ENCODE results near the gene CDC20.
"Not testable (repeated sequence)": the region's sequence is repeated elsewhere in the genome, so short reads cannot be mapped to it uniquely, and the experiment has no call there.

Gene CDC20

GRCh38 chr1:43358121-43358745 is 548 bp upstream of the CDC20 start:
- no peak for DNase-seq

- no peak for DNase-seq
These were observed 915 bp downstream of the CDC20 start for GRCh38 chr1:43359696-43360095.

DNA sequence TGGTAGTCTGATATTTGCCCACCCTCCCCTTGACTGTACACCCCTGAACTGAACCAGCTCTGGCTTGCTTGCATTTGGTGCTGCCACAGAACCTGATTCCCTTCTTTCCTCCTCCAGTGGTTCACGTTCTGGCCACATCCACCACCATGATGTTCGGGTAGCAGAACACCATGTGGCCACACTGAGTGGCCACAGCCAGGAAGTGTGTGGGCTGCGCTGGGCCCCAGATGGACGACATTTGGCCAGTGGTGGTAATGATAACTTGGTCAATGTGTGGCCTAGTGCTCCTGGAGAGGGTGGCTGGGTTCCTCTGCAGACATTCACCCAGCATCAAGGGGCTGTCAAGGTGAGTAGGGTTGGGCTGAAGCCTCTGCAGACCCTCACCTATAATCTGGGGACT is 1.8 kb downstream of the CDC20 start:
- no peak for DNase-seq

GRCh38 chr1:43363283-43363934 is 4.6 kb downstream of the CDC20 start:
- no peak for DNase-seq

DNA sequence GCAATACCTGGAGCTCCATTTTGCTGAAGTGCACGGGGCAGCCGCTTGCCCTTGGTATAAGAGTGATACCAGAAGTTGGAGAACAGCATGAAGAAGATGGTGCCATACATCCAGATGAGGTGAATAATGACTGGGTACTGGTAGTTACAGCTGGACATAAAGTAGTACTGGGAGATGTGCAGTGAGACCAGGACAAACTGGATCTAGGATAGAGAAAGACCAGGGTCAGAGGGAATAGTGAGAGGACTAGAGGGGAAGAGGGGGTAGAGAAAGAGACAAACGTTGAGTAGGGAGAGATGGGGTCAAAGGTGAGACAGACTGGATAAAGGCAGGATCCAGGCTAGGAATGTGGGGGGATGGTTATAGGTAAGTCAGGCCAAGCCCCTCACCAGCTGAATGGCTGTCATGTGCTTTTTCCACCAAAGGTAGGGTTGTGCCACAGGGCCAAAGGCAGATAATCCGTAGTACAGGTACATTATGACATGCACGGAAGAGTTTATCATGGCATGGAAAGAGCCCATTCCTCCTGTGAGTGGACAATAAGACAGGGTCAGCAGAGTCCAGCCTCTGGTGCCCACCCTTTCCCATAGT is 5.2 kb downstream of the CDC20 start:
- DNase-seq, result no peak

GRCh38 chr1:43365678-43366077 is 6.9 kb downstream of the CDC20 start:
- DNase-seq, result no peak

- peak; percentile 66 for DNase-seq
These were observed 7.4 kb downstream of the CDC20 start for GRCh38 chr1:43366179-43366578.

- DNase-seq, result no peak
These were observed 7.8 kb downstream of the CDC20 start for GRCh38 chr1:43366601-43367025.

DNA sequence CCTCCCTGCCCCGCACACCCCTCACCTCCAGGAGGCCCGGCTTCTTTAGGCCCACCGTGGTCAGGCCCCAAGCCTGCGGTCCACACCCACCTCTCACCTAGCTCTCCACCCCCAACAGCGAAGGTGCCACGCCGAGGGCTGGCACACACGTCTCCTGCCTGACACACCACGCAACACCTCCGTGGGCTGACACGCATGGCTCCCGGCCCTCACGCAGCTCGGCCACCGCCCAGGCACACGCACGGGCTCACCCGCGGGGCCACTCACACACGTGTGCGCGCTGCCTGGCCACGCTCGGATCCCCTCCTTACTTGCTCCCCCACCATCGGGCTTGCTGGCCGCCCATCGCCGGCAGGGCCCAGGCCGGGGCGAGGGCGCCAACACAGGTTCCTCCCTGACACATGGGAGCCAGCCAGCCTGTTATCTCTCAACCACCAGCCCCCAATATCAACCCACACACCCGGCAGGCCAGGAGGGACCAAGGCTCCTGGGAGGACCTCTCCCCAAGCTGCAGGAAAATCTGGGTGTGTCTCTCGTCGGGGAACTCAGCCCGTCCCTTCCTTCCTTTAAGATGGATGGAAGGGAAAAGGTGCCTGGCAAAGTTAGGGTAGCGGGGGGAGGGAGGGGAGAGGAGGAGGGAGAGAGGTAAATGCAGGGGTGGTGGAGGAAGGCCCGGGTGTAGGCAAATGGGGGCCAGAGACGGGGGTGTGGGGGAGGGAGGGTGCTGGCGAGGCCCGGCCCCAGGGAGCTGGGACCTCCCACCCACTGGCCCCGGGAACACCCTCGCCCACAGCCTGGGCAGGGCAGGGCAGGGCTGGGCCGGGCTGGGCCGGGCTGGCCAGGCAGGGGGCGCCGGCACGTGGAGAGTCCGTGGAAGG is 8.5 kb downstream of the CDC20 start:
- DNase-seq, result peak; percentile 80

- DNase-seq, result peak; percentile 95
These were observed 9.3 kb downstream of the CDC20 start, which contains the start of gene ELOVL1 for GRCh38 chr1:43367904-43368645. TSS of gene ELOVL1 (minus strand) at chr1:43368011. CDS start at chr1:43365609, 2,402 bp downstream.

- no peak for DNase-seq
These were observed 9.9 kb downstream of the CDC20 start for GRCh38 chr1:43368646-43369020.

DNA sequence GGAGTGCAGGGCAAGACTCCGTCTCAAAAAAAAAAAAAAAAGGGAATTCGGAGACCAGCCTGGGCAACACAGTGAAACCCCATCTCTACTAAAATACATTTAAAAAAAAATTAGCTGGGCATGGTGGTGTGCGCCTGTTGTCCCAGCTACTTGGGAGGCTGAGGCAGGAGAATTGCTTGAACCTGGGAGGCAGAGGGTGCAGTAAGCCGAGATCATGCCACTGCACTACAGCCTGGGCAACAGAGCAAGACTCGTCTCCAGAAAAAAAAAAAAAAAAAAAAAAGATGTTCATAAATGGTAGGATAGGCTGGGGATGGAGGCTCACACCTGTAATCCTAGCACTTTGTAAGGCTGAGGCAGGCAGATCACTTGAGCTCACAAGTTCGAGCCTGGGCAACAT is 11.0 kb downstream of the CDC20 start:
- DNase-seq, result not testable (repeated sequence)

- DNase-seq, result no peak
These were observed 11.8 kb downstream of the CDC20 start for GRCh38 chr1:43370564-43370963.

GRCh38 chr1:43372172-43372571 is 13.4 kb downstream of the CDC20 start:
- DNase-seq, result no peak

- DNase-seq, result no peak
These were observed 14.5 kb downstream of the CDC20 start for GRCh38 chr1:43373066-43373940.

DNA sequence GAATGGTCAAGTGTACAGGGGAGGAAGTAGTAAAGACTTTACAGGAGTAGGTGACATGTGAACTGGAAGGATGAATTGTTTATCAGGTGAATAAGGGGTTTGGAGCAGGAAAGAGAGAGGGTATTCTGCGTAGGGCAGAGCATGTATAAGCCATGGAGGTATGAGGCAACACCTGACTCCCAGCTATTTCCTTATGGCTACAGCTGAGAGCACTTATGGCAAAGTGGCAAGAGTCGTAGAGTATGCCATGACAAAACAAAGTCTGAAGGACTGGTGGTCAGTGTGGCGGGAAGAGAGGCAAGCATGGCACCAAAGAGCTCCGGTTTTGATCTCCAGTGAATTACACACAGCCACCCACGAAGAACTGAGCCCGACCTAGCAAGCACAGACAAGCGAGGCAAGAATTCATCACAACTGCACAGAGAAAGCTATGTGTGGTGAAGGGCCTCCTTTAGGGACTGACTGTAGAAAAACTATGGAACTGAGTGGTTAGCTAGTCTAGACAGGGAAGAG is 18.0 kb downstream of the CDC20 start:
- no peak for DNase-seq

GRCh38 chr1:43377831-43378230 is 19.1 kb downstream of the CDC20 start:
- DNase-seq, result no peak

DNA sequence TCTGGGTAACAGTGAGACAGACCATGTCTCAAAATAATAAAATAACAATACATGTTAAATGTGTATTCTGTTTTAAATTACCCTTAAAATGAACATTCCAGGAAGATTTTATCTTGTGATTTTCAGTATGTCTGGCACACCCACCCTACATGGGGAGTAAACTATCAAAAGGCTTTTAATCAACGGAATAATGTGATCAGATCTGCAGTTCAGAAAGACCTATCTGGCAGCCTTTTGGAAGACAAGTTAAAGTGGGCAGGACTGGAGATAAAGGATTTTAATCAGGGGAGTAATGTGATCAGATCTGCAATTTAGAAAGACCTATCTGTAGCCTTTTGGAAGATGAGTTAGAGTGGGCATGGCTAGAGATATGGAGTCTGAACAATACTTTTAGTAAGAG is 20.7 kb downstream of the CDC20 start:
- no peak for DNase-seq

DNA sequence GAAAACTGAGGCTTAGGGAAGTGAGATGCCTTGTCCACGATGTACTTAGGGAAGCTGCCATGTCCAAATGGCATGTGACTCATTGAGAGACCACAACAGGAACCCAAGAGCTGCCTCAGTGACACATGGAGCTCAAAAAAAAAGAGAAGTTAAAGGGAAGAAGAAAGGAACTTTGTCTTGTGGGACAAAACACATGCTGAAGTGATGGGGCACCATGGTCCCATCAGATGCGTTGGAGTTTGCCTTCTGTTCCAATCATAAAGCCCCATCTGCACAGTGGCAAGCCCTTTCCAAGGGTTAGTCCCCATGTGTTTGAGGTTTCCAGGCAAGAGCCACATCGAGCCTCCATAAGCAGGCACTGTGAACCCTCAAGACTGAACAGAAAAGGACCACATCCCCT is 22.8 kb downstream of the CDC20 start:
- DNase-seq, result no peak

DNA sequence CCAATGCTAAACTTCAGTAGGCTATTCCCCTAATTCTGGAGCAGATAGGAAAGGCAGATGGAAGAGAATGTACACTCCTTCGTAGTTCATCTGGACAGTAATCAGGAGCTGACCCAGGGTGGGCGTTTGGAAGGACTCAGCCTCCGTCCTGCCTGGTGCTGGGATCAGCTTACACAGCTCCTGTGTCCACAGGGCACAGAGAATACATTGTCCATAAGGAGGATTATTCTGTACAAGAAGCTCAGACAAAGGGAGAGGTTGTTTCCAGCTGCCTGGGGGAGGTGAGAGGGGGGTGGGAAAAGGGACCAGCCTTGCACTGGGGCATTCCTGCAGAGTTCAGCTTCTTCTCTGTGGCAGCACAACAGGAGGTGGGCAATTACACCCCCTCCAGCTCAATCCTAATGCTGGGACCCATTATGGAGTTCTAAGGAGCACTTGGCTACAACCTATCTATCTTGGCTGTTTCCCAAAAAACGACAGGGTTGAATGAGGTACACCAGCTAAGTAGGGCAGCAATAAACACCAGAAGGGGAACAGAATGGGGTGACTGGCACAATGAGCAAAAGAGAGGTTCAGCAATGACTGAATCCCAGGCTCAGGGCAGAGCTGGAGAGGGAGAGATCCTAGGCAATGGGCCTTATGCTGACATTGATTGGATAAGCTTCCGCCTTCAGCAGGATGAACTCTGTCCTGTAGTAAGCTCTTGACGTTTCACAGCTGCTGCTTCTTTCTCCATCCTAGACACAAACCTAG is 23.4 kb downstream of the CDC20 start:
- no peak for DNase-seq

DNA sequence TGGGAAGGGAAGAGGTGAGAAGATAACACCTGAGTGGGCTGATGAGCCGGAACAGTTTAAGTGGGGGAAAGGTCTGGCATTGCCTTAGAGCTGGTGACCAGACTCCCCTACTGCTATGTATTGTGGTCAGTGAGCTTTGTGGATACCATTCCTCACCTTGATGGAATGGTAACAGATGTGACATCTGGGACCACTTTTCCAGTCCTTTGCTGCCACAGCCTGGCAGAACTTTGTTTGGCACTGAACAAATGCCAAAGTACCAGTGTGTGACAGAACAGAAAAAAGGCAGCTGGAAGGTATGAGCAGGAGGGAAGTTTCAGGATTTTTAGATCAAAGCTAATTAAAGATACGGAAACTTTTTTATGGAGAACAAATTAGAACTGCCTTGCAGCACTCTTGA is 24.7 kb downstream of the CDC20 start:
- DNase-seq, result no peak

All from activated effector memory CD4-positive, alpha-beta T cell treated with anti-CD3 and anti-CD28 coated beads, Interleukin-2, amount 50 U/mL, for 16 hours (primary cell).